GM18507 (cell line): ENCODE measurements around the gene VKORC1L1.
"Not testable (repeated sequence)": the region's sequence is repeated elsewhere in the genome, so short reads cannot be mapped to it uniquely, and the experiment has no call there.

ENCODE experiments used
- DNase-seq: peaks from one replicate; pipeline ENCODE4 v3.0.0; 2011; ENCODE audit warnings: low read depth; ENCODE audit not compliant: insufficient read length; ENCODE audit errors: extremely low spot score
- FAIRE-seq: peaks from 2 replicates; lab custom pipeline; 2011; peaks lifted over from hg19 to GRCh38; lab: Jason Lieb, UNC

VKORC1L1 gene

GRCh38 chr7:65879292-65880153, 6.6 kb downstream of the VKORC1L1 start:
- DNase-seq, FAIRE-seq: not testable (repeated sequence)

DNA sequence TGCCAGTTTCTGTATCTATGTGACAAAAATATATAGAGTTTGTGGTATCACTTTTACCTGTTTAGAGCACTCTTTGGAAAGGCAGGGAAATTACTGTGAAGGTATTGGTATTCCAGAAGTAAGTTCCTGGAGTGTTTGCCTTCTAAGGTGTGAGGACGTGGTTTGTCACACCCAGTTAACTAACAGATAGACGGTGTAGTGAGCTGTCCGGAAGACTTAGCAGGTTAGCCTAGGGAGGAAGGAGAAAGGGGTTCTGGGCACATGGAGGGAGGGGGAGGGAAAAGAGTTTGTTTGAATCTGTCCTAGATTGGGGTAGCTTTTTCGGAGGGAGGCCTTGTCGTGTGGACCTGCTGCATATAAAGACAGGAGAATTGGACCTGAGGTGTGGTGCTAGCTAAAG, 7.4 kb downstream of the VKORC1L1 start:
- DNase-seq, FAIRE-seq: not testable (repeated sequence)

- not testable (repeated sequence) for FAIRE-seq, DNase-seq
Observed at GRCh38 chr7:65884983-65885382, 12.1 kb downstream of the VKORC1L1 start.

- not testable (repeated sequence) for FAIRE-seq, DNase-seq
Observed at GRCh38 chr7:65885533-65885932, 12.7 kb downstream of the VKORC1L1 start.

DNA sequence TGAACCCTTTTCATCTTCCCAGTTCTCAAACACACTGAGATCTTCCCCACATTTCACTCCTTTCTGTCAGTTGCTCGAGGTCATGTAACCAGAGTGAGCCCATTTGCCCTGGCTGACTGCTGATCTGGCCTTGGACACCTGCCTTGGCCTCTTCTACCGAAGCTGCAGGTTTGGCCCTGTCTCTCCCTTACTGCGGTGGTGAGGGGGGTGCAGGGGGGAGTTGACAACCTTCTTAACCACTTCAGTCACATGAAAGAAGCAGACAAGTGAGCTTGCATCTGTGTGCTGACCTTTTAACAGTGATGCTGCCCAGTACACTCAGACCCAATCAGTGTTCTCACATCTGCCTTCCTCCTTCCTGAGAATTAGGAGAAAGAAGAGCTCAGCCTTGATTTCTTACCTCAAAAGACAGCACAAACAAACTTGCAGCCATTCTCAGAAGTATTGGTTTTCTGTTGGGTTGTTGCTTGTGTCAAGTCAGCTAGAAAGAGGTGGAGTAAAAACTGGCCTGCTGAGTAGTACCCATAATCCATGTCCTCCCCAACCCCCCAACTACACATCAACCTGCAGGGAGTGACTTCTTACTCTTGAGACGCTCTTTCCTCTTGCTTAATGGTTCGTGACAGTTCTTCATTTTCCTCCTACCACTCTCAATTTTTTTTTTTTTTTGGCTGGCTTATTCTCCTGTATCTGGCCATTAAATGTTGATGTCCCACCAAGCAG, 15.7 kb downstream of the VKORC1L1 start:
- not testable (repeated sequence) for FAIRE-seq, DNase-seq

DNA sequence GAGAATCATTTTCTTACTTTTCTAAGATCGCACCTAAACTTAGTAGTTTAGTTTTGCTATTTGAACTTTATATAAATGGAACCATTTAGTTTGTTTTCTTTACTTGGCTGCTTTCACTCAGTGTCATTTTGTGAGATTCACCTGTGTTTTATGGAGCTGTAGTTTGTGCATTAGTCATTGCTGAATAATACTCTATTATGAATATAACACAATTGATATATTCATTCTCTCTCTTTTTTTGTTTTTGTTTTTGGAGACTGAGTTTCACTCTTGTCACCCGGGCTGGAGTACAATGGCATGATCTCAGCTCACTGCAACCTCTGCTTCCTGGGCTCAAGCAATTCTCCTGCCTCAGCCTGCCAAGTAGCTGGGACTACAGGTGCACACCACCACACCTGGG, 16.8 kb downstream of the VKORC1L1 start:
- FAIRE-seq, DNase-seq: not testable (repeated sequence)

DNA sequence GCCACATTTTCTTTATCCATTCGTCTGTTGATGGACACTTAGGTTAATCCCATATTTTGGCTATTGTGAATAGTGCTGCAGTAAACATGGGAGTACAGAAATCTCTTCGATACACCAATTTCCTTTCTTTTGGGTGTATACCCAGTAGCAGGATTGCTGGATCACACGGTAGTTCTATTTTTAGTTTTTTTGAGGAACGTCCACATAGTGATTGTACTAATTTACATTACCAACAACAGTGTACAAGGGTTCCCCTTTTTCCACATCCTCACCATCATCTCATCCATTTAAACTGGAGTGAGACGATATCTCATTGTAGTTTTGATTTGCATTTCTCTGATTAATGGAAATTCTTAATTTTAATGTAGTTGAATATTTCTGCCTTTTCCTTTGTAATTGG, 19.3 kb downstream of the VKORC1L1 start:
- no peak for FAIRE-seq
- no peak for DNase-seq

DNA sequence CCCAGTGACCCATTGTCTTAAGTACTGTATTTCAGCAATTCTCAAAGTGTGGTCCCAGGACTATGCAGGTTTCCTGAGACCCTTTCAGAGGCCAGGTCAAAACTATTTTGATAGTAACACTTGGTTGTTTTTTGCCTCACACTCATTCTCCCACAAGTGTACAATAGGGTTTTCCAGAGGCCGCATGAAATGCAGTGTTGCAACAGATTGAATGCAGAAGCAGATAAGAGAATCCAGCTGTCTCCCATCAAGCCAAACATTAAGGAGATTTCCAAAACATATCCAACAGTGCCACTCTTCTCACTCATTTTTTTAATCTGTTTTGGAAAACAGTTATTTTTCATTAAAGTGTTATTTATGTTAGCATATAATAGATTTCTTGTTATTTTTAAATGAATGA, 20.0 kb downstream of the VKORC1L1 start:
- no peak for FAIRE-seq
- no peak for DNase-seq

DNA sequence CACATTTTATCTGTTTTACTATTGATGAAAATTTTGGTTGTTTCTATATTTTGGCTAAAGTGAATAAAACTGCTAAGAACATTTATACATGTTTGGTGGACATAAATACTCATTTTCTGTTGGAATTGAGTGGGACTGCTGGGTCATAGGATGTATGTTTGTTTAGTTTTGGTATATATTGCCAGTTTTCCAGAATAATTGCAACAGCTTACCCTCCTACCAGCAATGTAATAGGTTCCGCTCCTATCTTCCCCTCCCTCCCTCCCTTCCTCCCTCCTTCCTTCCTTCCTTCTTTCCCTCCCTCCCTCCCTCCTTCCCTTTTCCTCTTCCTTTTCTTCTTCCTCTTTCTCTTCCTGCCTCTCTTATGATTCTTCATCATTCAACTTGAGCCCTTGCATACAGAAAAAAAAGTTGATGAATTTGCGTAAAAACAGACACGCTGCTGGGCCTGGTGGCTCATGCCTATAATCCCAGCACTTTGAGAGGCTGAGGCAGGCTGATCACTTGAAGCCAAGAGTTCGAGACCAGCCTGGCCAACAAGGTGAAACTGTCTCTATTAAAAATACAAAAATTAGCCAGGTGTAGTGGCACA, 23.5 kb downstream of the VKORC1L1 start:
- no peak for DNase-seq
- FAIRE-seq = no peak

DNA sequence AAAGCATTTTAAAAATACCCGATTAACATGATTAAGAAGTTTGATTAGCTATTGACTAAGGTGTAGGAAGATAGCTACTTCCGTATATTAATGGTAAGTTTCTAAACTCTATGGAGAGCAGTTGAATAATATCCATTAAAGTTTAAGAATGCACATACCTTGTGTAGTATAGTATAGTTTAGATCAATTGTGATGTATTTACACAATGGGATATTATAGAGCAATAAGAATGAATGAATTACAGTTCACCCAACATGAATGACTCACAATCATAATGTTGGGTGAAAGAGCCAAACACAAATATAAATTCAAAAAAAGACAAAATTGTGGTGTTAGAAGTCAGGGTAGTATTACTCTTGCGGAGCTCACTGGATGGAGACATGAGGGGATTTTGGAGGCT, 24.4 kb downstream of the VKORC1L1 start:
- not testable (repeated sequence) for FAIRE-seq, DNase-seq

DNA sequence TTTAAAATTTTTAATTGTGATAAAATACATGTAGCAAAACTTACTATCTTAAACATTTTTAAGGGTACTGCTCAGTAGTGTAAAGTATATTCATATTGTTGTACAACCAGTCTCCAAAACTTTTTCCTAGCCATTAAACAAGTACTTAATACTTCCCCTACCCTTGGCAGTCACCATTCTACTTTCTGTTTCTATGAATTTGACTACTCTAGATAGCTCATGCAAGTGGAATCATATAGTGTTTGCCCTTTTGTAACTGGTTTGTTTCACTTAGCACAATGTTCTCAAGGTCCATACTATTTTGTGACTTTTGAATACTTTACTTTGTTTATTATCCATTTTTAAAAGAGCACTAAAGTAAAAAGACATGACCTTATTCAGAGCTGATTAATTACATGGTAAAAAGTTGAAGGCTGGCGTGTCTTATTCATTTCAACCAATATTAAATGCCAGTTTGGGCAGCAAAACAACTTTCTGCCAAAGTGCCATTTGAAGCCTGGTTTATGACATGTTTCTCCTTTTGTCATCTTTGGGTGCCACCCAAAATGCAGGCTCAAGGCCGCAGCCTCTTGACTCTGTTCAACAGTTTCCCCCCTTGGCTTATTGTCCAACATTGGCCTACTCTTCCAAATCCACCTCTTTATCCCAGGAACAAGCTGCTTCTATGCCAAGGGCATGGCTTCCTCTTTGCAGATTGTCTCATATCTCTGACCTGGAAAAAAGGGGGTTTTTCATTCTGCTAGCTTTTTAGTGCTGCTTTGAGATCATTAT, 26.0 kb downstream of the VKORC1L1 start:
- FAIRE-seq = peak; percentile 31

DNA sequence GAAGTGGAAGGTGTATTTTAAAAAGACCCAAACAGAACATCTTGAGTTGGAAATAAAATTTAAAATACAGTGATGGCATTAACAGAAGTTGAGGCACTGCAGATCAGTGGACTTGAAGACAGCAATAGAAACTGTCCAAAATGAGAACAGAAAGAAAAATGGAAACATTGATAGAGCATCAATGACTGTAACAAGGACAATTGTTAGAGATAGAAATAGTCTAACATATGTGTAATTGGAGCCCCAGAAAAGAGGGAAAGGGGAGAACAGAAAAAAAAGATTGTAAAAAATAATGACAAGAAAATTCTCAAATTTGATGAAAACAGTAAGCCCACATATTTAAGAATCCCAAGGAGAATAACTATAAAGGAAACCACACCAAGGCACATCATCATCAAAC, 29.4 kb downstream of the VKORC1L1 start:
- FAIRE-seq = no peak
- DNase-seq = no peak

More for the DNA sequence above, 26.0 kb downstream of the VKORC1L1 start:
- DNase-seq = not testable (repeated sequence)

DNA sequence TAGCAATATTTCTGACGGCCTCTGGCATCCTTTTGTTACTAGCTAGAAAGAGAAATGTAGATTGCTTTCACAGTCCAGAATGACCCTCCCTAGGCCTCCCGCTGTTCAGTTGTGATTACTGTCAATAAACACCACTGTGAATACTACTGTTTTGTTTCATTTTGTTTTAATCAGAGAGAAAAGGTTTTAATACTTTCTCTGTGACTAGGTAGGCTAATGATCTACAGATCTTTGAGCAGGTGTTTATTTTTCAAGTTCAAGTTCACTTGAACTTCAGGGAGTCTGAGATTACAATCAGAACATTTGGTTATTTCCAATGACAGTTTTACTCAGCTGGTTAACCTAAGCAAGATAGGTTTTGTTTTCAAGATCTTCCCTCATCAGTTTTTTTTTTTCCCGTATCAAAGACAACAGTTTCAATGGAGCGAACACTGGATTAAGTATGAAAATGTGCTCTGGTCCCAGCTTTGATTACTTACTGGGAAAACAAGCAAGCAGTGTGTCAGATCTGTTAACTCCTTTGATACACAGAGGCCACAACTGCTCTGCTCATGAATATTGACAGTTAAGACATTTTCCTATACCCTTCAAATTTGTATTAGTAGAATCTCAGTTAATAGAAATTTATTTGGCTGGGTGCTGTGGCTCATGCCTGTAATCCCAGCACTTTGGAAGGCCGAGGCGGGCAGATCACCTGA, 34.8 kb downstream of the VKORC1L1 start:
- DNase-seq (no peak), FAIRE-seq (no peak)

DNA sequence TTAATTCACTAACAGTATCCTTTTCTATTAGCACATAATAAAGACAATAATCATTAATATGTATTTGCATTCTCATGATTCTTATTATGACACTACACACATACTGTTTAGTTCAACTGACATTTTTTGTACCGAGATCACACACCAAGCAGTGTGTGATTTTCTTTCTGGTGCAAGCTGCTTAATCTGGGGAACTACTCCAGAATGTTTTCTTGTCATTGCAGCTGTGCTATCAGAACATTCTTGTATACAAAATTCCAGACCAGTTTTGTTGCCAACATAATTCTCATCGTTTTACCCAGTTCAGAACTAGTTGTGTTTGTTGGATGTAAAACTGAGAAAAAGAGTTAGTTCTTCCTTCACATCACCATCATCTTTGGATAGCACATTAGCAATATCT, 37.4 kb downstream of the VKORC1L1 start:
- FAIRE-seq (no peak), DNase-seq (no peak)

- FAIRE-seq = no peak
Observed at GRCh38 chr7:65912237-65912636, 39.4 kb downstream of the VKORC1L1 start.

GRCh38 chr7:65915921-65916657, 43.2 kb downstream of the VKORC1L1 start:
- DNase-seq (no peak), FAIRE-seq (peak; percentile 64)

More at GRCh38 chr7:65912237-65912636, 39.4 kb downstream of the VKORC1L1 start:
- no peak for DNase-seq

DNA sequence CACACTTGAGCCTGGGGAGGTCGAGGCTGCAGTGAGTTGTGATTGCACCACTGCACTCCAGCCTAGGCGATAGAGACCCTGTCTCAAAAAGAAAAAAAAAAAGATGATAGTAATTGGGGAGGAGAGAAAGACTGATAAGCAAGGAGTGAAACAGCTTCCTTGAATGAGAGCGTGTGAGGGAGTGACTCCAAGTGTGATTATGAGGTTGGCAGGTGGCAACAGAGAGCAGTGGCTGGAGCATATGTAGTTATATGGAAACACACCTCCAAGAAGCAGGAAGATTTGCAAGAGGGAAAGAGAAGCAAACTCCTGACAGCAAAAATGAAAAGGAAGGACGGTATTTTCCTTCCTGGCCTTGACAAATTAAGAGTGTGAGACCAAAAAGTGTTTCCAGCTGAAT, 50.4 kb downstream of the VKORC1L1 start:
- DNase-seq (no peak), FAIRE-seq (no peak)

DNA sequence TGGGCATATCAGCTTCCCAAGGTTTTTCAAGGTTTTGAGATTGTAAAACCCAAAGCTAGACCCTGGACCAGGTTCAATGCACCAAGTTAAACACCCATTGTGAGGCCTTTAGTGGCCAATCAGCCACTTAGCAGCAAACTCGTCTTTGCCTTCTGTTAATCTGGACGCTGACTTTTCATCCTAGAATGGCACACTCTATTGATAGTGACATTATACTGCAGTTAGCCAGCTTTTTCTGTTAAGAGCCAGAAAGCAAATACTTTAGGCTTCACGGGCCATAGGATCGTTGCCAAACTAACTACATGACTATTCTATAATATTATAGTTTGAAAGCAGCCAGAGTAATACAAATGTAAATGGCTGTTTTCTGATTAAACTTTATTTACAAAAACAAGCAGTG, 51.3 kb downstream of the VKORC1L1 start:
- FAIRE-seq (no peak), DNase-seq (no peak)
